KG1 (cell line): ENCODE measurements around the gene SNX32.

Experiments
- DNase-seq: peaks from one replicate; lab custom pipeline; 2025; lab: John Stamatoyannopoulos, UW

Gene SNX32

GRCh38 chr11:65797711-65798110, 36.1 kb upstream of the SNX32 start:
- no peak for DNase-seq

DNA sequence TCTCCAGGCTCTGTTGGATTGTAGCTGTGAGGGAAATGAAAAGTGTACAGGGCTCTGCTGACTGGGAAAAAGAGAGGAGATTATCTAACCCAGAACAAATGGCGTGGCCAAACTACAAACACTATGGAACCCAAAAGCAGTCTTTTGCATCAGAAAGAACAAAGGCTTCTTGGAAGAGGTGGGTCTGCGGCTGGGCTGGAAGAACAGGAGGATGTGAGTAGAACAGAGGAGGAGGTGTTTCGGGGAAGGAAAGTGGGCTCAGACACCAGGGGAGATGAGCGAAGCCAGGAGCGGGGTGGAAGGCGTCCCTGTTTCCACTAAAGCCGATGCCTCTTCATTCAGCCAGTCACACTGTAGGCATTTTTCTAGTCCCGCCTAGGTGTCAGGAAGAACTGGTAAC, 34.9 kb upstream of the SNX32 start:
- no peak for DNase-seq

DNA sequence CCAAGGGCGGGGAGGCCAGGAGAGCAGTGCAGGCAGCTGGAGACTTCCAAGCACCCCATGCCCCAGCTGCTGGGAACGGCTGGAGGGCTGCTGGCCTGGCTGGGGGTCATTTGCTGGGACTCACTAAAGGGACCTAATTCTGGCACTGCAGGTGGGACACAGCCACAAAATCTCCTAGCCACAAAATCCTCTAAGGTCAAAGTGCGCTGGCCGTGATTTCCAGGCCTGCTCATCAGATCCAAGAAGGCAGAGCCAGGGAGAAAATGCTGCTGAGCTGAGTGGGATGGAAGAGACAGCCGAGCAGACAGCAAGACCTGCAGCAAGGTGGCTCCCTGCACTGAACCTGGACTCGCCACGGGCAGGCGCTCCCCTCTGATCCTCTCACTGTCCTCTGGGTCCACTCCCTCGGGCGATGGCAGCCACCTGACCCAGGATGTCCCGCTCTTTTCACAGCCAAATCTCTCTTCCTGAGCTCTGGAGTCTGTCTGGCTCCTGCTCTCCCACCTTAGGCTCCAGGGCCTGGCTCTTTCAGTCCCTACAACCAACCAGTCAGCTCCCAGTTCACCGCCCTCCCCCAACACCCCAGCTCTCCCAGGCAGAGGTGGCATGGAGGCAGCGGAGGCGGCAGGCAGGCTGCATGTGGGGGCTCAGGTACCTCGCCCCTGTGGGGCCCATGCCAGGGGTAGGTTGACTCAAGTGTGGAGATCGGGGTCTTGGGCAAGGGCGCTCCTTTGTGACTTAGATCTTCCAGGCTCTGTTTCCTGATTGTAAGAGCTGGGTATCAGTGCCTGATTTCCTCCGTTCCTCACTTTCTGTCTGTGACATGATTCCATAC, 32.4 kb upstream of the SNX32 start:
- no peak for DNase-seq

- DNase-seq: no peak
These were observed 30.9 kb upstream of the SNX32 start for GRCh38 chr11:65802841-65803240.

DNA sequence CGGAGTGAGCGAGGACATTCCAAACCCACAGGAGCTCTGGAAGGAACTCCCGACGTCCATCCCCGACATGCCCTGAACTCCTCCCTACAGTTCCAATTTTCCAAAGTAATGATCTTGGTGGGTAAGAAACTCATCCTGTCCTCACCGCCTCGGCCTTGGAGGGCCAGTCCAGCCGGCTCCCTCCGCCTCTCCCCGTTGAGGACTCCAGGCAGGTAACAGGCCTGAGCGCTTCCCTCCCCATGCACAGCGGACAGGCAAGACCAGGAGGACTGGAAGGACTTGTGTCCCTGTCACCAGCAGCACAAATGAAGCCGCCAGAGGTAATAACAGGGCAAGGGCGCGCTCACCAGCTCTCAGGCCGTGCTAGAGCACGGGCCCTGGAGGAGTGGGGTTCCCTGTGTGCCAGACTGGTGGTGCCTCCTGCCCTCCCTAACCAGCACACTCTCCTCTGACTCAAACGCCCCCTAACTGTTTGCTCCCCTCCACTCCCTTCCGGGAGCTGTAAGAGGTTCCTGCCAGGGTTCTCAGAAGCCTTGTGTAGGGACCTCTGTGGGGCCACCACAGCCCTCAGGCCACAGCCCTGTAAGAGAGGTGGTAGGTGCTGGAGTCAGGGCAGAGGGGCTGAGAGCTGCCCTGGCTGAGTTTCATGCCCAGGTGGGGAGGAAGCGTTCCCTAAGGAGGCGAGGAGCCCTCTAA, 29.8 kb upstream of the SNX32 start:
- no peak for DNase-seq

- no peak for DNase-seq
These were observed 26.8 kb upstream of the SNX32 start for GRCh38 chr11:65806979-65807378.

DNA sequence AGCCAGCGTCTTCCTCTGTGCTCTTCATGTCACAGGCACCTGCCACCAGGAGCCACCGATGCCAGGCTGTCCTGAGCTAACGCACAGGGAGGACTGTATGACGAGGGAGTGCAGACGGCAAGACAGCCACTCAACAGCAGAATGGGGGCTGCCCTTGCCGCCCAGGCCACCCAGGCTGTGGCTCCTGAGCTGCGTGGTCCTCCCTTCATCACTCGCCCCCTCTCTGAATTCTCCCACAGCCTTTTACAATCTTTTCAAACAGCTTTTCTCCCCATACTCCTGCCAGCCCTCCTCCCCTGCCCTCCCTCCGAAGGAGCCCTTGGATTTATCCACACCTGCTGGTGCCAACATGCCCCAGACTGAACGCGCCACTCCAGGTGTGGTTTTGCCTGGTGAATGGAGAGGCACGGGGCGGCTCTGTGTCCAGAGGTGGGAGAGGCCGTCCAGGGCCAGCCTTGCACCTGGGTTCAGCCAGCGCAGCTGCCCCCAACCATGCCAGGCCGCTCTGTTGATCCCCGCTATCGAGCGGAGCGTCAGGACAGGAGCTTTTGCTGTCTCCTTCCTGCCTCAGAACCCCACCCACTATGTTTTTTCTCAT, 24.9 kb upstream of the SNX32 start:
- no peak for DNase-seq

- DNase-seq: no peak
These were observed 24.3 kb upstream of the SNX32 start for GRCh38 chr11:65809496-65809895.

DNA sequence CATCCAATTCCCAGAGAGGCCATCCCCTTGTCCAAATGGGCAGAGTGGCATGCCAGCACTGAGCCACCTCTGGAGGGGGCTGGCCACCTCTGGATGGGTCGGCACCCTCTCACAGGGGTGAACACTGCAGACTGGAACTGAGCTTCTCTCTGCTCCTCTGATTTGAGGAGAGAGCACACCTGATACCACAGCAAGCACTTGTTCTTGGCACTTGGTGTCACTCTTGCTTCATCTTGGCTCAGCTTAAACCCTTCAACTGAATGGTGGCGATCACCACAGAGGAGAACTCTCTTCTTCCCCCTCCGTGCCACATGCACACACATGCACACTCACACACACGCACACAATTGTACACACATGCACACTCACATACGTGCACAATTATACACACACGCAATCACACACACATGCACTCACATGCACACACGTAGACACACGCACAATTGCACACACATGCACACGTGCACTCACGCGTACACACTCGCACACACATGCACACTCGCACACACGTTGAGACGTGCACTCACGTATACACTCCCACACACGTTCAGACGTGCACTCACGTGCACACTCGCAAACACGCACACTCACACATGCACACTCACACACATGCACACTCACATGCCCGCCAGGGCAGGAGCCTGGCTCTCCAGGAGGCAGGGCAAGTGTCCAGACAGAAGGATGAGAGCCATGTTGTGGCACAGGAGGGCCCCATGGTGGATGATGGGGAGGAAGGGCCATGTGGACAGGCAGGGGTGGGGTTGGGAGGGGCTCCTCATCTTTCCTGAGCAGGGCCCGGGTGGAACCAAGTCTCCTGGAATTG, 23.5 kb upstream of the SNX32 start:
- no peak for DNase-seq

- no peak for DNase-seq
These were observed 21.8 kb upstream of the SNX32 start for GRCh38 chr11:65811764-65812475.

- DNase-seq: no peak
These were observed 19.4 kb upstream of the SNX32 start for GRCh38 chr11:65814131-65814985.

- no peak for DNase-seq
These were observed 18.7 kb upstream of the SNX32 start for GRCh38 chr11:65814986-65815565.

DNA sequence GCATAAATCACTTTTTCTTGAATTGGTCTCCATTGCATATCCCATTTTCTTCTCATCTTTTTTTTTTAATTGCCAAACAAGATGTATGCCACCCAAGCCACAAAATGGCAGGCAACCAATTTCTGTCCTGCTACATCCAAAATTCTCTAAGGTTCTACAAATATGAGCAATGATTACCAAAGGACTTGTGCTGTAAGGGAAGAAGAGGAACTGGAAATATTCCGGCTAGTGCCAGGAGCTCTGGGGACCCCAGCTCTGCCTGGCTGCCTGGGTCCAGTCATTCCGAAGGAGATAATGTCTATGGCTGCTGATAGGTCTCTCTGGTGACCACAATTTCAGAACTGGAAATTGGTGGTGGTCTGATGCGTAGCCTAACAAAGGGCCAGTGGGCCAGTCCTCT, 17.1 kb upstream of the SNX32 start:
- DNase-seq: no peak

GRCh38 chr11:65817312-65817834, 16.4 kb upstream of the SNX32 start:
- DNase-seq: no peak

DNA sequence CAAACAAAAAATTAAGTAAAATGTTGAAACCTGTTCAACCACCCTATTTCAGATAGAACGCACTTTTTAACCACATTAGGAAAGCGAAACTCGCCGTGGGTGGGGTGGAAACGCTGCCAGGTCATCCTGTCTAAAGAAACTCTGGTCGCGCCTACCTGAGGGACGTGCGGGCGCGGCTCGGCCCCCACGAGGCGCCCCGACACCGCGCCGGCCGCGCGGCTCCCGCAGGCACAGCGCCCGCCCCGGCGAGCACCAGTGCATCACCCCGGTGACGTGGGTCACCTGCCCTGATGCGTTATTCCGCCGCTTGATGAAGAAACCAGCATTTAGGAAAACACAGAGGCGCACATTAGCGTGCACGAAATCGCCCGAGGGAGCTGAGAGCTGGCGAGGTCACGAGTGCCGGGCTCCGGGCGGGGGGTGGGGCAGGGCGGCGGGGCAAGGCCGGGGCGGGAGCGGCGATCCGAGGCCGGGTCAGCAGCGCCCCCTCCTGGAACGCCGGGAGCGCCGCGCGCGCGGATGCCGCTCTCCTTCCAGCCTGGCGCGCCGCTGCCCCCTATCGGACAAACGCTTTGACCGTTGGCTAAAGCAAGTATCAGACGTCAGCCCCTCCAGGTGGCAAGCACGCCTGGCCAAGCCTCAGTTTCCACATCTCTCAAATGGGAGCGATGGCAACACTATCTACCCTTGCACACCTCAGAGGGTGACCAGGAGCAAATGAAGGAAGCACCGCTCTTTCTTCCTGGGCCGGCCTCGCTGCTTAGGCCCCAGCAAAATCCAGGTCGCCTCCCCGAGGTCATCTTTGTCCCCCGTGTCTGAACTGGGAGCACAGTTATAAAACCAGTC, 15.7 kb upstream of the SNX32 start:
- peak; percentile 90 for DNase-seq

DNA sequence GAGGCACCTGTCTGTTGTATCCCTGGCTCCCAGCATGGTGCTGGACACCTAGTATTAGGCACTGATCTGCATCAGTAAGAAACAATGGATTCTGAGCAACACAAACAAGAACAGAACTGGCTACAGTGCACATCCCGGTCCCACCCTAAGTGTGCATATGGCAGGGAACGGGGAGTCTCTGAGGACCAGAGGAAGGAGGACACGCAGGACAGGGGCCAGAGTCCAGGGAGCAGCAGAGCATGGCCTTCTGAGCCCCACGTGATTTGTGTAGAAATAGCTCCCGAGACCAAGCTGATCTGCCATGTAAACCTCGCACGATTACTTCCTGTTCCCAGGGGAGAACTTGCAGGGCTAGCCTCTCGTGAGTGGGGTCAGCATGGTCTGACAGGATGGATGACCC, 12.7 kb upstream of the SNX32 start:
- no peak for DNase-seq

GRCh38 chr11:65822776-65823528, 10.8 kb upstream of the SNX32 start:
- DNase-seq: no peak

- DNase-seq: no peak
These were observed 6.6 kb upstream of the SNX32 start for GRCh38 chr11:65826984-65827735.
